GM18858 (cell line): Measurements from ENCODE around the gene GABPB1.

Experiments used
- ATAC-seq: cut with Tn5 transposase; IDR thresholded peaks from one replicate; pipeline ENCODE4 v1.9.1; 2021; ENCODE audit not compliant: unreplicated experiment

Gene GABPB1

DNA sequence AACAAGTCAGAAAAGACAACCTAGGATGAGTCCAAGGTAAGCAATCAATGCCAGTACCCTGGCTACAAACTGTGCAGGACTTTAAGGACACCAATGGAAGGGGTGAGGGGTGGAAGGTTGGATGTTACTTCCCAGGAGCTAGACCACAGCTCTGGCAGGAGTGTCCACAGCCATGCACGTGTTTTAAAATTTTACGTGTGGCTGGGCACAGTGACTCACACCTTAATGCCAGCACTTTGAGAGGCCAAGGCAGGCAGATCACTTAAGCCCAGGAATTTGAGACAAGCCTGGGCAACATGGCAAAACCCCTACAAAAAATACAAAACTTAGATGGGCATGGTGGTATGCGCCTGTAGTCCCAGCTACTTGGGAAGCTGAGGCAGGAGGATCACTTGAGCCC is 74.7 kb downstream of the GABPB1 start:
- ATAC-seq = no peak

DNA sequence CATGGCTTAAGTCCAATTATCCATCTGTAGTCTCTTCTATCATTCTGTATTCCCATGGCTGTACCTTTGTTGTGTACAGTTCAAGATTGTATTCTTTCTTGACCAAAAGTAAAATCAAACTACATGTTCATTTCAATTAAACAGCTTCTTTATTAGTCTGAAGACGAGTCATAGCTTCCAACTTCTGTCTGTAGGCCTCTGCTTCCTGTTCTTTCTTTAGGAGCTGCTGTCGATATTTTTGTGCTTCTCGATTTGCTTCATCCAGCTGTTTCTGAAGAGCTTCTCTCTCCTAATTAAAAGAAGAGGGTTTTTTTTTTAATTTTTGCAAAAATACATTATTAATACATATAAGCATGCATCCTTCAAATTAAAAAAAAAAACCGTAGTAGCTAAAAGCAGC is 76.5 kb downstream of the GABPB1 start:
- ATAC-seq = no peak

DNA sequence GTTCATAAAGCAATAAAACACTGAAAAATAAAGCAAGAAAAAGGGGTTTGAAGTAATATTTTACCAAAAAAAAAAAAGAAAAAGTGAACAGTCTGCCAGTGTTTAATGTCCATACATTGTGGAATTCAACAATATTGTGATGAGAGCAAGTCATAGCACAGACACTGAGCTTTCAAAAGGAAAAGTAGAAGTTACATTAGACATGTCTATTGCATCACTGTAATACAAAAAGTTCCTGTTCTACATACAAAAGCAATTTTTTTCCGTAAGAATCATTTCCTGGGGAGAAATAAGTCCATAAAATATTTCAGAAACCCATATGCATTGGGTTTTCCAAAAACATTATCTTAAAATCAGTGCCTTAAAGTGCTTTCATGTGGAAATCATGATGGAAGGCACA is 77.6 kb downstream of the GABPB1 start:
- no peak for ATAC-seq

- no peak for ATAC-seq
These were observed 79.1 kb downstream of the GABPB1 start for GRCh38 chr15:50275908-50276307.

DNA sequence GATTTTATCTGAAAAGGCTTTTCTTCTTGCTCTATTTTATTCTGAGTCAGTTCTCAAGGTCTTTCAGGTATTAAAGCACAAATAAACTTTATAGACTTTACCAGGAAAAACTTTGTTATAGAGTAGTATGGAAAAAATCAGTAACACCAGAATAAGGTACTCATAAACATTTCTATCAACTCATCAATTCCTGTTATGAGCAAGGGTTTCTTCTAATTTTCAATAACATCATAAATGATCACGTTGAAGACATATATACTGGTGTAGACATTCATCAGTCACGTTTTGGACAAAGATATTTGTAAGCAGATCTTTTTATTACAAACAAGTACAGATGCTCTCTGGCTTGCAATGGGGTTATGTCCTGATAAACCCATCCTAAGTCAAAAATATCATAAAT is 79.9 kb downstream of the GABPB1 start:
- no peak for ATAC-seq

DNA sequence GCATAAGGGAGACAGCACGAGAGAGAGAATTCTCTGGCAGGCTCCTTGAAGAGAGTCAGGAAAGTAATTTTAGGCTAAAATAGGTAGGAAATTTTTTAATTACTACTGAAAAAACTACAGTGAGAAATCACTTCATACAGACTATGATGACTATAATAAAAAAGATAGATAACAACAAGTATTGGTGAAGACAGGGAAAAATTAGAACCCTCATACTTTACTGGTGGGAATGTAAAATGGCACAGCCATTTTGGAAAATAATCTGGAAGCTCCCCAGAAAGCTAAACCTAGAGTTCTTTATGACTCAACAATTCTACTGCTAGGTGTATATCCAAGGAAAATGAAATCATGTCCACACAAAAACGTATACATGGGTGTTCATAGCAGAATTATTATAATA is 87.4 kb downstream of the GABPB1 start:
- ATAC-seq = no peak

DNA sequence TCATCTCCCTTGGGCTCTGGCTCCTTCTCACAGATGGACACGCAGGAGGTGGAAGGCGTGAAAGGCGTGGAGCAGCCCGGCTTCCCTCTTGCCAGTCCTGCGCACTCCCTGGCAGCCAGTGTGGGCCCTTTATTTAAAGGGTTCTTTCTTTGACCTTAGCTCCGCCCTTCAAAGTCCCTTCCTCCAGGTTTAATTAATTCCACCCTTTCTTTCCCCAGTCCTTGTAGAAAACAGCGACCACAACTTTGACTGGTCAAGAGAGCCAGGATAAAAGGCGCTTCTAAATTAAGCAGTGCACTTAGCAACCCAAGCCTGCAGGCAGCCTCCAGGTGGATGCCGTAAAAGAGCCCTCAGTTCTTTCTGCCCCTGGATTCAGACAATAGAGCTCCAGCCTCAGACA is 89.4 kb downstream of the GABPB1 start, which contains the start of gene HDC:
TSS of gene HDC (minus strand) at position 107 of the 400 bp plus-strand sequence. CDS start at position 4, 103 bp downstream.
- no peak for ATAC-seq

DNA sequence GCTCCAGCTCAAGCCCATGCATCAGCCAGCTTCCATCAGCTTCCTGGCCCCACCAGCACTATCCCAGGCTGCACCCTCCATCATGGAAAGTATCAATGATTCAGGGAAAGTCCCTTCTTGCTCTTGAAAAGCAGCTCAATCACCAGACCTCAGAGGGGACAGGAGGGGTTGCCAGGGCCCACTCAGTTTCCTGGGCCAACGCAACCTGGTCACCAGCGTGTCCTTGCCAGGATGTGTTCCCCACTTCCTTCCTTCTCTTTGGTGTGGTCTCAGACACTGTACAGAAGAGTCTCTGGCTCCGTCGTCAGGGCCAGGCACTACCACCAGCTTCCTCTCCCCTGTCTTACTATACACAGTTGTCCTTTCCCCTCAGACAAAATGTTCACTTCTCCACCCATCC is 92.5 kb downstream of the GABPB1 start:
- ATAC-seq = no peak

DNA sequence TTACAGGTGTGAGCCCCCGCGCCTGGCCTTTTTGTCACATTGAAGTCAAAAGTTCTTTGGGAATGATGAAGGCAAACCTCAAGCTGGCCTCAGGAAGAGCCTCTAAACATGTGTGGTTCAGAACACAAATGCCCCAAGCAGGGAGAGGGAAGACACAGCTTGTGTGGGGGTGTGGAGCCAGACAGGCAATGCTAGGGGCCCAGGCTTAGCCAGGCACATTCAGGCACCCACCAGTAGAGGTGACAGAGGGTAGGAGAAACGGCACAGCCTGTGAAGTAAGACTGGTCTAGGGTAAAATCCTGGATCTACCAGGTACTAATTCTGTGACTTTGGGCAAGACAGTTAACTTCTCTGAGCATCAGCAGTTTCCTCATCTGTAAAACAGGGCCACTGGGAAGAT is 93.0 kb downstream of the GABPB1 start:
- no peak for ATAC-seq

GRCh38 chr15:50260969-50261496 is 94.0 kb downstream of the GABPB1 start:
- ATAC-seq = peak; percentile 39

- no peak for ATAC-seq
These were observed 95.7 kb downstream of the GABPB1 start for GRCh38 chr15:50259276-50259675.

- no peak for ATAC-seq
These were observed 97.1 kb downstream of the GABPB1 start for GRCh38 chr15:50257924-50258323.

GRCh38 chr15:50257332-50257731 is 97.7 kb downstream of the GABPB1 start:
- ATAC-seq = no peak

DNA sequence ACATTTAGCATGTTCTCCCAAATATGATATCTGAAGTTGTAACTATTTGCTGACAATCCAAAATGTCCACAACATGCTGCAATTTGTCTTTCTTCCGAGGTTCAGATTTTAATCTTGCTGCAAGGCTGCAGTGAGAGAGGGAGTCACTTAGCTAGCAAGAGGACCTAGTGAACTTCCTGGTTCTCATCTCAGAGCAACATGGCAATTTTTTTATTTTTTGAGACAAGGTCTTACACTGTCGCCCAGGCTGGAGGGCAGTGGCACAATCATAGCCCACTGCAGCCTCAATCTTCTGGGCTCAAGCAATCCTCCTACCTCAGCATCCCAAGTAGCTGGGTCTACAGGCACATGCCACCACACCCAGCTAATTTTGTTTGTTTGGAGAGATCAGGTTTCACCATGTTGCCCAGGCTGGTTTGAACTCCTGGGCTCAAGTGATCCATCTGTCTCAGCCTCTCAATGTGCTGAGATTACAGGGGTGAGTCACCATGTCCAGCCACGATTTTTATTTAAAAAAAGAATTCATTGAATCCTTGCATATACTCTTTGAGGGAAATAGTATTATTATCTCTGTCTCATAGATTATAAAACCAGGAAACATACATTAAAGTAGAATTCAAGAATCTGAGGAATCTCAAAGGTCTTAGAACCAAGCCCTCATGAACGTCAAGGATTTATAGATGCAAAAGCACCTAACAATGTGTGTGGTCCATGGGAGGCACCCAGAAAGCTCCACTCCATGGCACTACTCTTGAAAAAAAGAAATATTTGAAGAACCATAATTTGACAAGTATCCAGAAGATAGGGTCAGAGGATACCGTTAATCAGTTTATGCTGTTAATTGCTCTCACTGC is 98.6 kb downstream of the GABPB1 start:
- no peak for ATAC-seq

DNA sequence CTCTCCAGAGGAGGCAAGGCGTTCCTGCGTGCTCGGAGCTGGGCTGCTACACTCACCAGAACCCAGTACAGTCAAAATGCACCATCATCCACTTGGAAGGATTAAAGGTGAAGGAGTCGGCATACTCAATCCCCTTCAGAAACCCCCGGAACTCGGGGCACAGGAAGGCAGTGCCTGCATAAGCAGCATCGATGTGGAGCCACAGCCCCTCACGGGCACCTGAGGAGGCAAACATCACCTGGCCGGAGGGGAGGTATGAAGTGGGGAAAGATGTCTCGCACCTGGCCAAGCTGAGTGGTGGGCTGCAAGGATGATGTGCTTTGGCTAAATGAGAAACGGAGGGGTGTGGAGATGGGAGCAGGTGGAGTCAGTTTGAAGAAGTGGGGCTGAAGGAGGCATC is 102.4 kb downstream of the GABPB1 start:
- ATAC-seq = no peak

- no peak for ATAC-seq
These were observed 103.3 kb downstream of the GABPB1 start for GRCh38 chr15:50251638-50252182.

GRCh38 chr15:50250760-50251394 is 104.1 kb downstream of the GABPB1 start:
- ATAC-seq = no peak

GRCh38 chr15:50249704-50250103 is 105.3 kb downstream of the GABPB1 start:
- ATAC-seq = no peak

GRCh38 chr15:50248994-50249582 is 105.9 kb downstream of the GABPB1 start:
- ATAC-seq = no peak

DNA sequence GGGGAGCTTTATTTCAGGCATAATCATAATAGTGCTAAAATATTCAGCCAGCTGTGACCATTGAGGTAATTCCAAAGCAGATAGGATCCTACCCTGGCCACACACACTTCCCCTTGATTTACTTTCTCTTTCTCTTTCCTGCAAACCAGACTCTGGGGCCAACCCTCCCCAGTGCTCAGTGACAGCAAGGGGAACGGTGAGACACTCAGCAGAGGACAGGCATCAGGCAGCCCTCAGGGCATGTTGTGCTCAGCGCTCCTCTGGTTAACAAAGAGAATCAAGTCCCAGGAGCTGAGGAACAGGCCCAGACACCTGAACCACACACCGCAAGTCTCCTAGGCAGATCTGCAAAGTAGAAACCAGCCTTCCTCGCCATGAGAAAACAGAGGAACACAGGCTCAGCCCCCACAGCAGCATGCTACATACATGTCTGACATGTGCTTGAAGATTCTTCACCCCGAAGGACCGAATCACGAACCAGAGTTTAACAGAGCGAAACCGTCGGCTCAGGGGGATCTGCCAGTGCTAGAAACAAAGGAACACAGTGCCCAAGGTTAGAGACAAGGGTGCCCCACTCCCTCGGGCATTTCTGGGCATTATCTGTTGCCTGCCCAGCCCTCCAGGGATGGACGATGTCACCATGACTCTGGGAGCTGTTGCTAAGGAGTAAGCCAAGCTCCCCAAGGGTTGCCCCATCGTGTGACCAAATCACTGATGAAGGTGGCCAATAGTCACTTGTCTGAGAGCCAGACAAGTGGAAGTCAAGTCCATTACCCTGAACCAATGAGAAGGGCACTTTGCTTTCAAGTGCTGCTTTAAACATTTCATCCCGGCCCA is 107.0 kb downstream of the GABPB1 start:
- ATAC-seq = peak; percentile 94

GRCh38 chr15:50246631-50247030 is 108.4 kb downstream of the GABPB1 start:
- ATAC-seq = no peak
